Tibial nerve (tissue), 4 donors: ENCODE measurements around the gene STOX2. TPM values are rescaled to one million over a fixed set of nuclear protein-coding genes. Genes with fewer than 3 reads are reported as not detected.

Experiments
- DNase-seq, 2 donors: peaks; one replicate each; pipeline ENCODE4 v3.0.0-alpha.2; 2019; ENCODE audit warnings: low spot score in 2 of 2
- H3K27ac ChIP-seq, 4 donors: fragments of 200-600 bp; sonication (generic) in 3 of 4; one replicate each; pipeline ENCODE4 v1.5.1; 2017 to 2019; ENCODE audit warnings: mild to moderate bottlenecking in 1 of 4
- H3K27me3 ChIP-seq, 2 donors: fragments of 200-600 bp; sonication (generic) in 1 of 2; one replicate each; pipeline versions ENCODE4 v1.5.1 to v1.6.0; 2017 to 2019
- H3K36me3 ChIP-seq, 3 donors: fragments of 200-600 bp; sonication (generic); one replicate each; pipeline ENCODE4 v1.5.1; 2018 to 2019
- H3K4me1 ChIP-seq, 4 donors: fragments of 200-600 bp; sonication (generic) in 3 of 4; one replicate each; pipeline ENCODE4 v1.5.1; 2017 to 2019
- H3K4me3 ChIP-seq, 4 donors: fragments of 200-600 bp; sonication (generic) in 3 of 4; one replicate each; pipeline ENCODE4 v1.5.1; 2017 to 2019; ENCODE audit warnings: mild to moderate bottlenecking in 1 of 4, moderate library complexity in 1 of 4
- H3K9me3 ChIP-seq, 4 donors: fragments of 200-600 bp; sonication (generic) in 3 of 4; one replicate each; pipeline ENCODE4 v1.5.1; 2017 to 2019
- EP300 ChIP-seq, 2 donors: sonication (generic); formaldehyde crosslinking; IDR thresholded peaks; one replicate each; pipeline ENCODE4 v1.6.1; 2017; ENCODE audit warnings: antibody characterized with exemption in 2 of 2, mild to moderate bottlenecking in 1 of 2
- POLR2A ChIP-seq, 2 donors: fragments of 450-650 bp; IDR thresholded peaks; one replicate each; pipeline ENCODE4 v1.6.1; 2017; ENCODE audit warnings: antibody characterized with exemption in 2 of 2, mild to moderate bottlenecking in 2 of 2, moderate library complexity in 2 of 2
- WGBS, 2 donors: methylation state at CpG; one replicate each; pipeline ENCODE4 v1.1.5; 2018; 5-methylcytosine and 5-hydroxymethylcytosine counted together
- total RNA-seq, 4 donors: library from RNA; depleted of rRNA; stranded (reverse); fragments of >200 nt; gene quantifications; one replicate each; pipeline ENCODE4 v1.1.0, GENCODE V29; 2016
- TF ChIP-seq, protein P1 (sequence below), 5 experiments: fragments of 200-600 bp in 3 of 5; fragments of 450-650 bp in 2 of 5; sonication (generic) in 3 of 5; IDR thresholded peaks; one replicate each; pipeline ENCODE4 v1.5.1; 2016 to 2019; ENCODE audit warnings: antibody characterized with exemption in 5 of 5, mild to moderate bottlenecking in 3 of 5, moderate library complexity in 2 of 5

STOX2 gene
- total RNA-seq, 4 donors from 2014 or later = 11.9 to 28.6 (median 17.9) TPM

DNA sequence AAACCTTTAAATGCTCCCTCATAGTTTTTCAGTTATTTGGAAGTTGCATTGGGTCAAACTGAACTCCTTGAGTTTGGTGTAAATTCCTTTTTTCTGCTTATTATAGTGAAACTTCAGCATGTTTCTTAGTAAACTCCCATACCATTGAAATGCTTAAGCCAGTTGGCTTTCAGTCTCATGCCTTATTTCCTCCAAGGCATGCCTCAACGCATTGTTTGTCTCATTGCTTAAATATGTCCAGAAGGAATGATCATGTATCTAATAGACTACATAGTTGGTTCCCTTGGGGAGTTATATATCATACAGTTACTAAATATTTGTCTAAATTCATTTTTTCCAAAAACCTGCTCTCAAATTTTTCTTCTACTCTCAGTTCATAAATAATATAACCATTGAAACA lies 114.0 kb downstream of the STOX2 start:
- TF ChIP-seq, protein P1, sequence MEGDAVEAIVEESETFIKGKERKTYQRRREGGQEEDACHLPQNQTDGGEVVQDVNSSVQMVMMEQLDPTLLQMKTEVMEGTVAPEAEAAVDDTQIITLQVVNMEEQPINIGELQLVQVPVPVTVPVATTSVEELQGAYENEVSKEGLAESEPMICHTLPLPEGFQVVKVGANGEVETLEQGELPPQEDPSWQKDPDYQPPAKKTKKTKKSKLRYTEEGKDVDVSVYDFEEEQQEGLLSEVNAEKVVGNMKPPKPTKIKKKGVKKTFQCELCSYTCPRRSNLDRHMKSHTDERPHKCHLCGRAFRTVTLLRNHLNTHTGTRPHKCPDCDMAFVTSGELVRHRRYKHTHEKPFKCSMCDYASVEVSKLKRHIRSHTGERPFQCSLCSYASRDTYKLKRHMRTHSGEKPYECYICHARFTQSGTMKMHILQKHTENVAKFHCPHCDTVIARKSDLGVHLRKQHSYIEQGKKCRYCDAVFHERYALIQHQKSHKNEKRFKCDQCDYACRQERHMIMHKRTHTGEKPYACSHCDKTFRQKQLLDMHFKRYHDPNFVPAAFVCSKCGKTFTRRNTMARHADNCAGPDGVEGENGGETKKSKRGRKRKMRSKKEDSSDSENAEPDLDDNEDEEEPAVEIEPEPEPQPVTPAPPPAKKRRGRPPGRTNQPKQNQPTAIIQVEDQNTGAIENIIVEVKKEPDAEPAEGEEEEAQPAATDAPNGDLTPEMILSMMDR (IDR thresholded peaks at IDR 0.05) = no peak
- TF ChIP-seq EP300 (IDR thresholded peaks at IDR 0.05) (no peak), POLR2A (IDR thresholded peaks at IDR 0.05) (no peak)
- Histone ChIP-seq H3K36me3 (peaks cover 0 to 10% (median 0%) of the 10 kb centered on the region in 3 donors), H3K9me3 (no peaks in the 10 kb centered on the region), H3K27me3 (no peaks in the 10 kb centered on the region), H3K27ac (no peak overlapping the region), H3K4me3 (no peak overlapping the region), H3K4me1 (no peaks in the 10 kb centered on the region)
- no peak for DNase-seq
- 50 to 58% methylated on average over 1 of the region's 1 CpG for WGBS, 2 donors

DNA sequence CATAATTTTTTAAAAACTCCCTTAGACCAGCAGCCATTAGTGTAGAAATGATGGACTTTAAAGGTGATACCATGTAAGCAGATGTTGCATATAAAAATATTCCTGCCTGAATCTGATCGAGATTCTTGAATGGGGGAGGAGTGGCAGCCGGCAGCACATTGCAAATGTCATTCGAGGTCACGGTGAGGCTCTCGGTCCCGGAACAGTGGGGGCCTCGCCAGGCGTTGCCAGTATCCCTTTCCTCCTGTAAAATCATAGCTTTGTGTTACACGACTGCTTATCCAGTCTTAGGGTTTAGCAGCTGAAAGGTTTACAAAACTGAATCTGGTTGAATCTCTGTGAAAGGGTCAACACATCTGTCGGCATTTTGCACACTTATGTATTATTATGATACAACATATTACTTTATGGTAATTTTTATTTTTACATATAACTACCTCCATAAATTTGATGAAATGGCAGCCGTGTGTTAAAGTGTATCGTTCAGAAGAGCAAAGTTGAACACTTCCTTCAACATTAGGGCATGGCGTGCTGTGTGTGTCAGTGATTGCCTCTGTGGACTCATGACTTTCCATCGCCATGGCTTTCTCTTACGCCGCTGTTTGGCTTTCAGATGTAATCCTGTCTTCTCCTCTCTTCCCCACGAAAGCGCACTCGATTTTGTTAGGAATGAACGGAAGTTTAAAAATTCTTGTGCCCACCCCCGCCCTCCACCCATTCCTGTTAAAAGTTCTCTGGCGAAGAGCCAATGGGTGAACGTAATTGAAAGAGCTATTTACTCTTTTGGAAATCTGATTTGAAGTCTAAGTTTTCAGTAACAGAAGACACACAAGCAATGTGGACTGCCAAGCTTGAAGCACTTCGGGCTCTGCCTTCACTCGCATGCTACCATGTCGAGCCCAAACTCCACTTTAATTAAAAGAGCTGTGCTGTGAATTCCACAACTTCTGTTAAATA lies 114.8 kb downstream of the STOX2 start:
- WGBS, 2 donors = 71 to 73% methylated on average over 26 of the region's 26 CpGs

DNA sequence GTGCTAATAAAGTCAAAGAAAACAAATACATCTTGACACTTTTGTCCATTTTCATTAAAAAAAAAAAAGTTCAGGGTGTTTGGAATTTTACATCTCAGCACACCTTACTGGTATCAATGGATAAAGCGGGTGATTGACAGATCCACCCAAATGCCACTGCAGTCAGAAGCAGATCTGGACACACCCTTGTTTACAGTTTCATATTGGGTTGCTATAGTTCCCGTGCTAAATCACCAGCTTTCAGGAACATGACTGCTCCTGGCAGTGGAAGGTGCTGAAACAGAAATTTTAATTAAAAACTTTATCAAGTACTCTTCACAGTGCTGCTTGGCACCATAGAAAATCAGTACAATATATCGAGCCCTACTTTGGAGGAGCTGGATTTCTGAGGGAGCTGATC lies 116.3 kb downstream of the STOX2 start:
- 79 to 99% methylated on average over 3 of the region's 3 CpGs for WGBS, 2 donors
- no peak overlapping the region for H3K27ac ChIP-seq
- no peak for DNase-seq
- no peaks in the 10 kb centered on the region for H3K4me1 ChIP-seq
- H3K9me3 ChIP-seq = no peaks in the 10 kb centered on the region
- H3K4me3 ChIP-seq = no peak overlapping the region
- no peaks in the 10 kb centered on the region for H3K27me3 ChIP-seq
- TF ChIP-seq EP300 (IDR thresholded peaks at IDR 0.05) (no peak), POLR2A (IDR thresholded peaks at IDR 0.05) (no peak)
- TF ChIP-seq, protein P1 (IDR thresholded peaks at IDR 0.05) = no peak
- H3K36me3 ChIP-seq = peaks cover 0 to 10% (median 0%) of the 10 kb centered on the region in 3 donors

More for the DNA sequence above, 114.8 kb downstream of the STOX2 start:
- no peak for DNase-seq
- no peaks in the 10 kb centered on the region for H3K4me1 ChIP-seq
- TF ChIP-seq POLR2A (IDR thresholded peaks at IDR 0.05) (no peak), EP300 (IDR thresholded peaks at IDR 0.05) (no peak)
- TF ChIP-seq, protein P1 (IDR thresholded peaks at IDR 0.05) = no peak
- peaks cover 0 to 10% (median 0%) of the 10 kb centered on the region in 3 donors for H3K36me3 ChIP-seq
- H3K27me3 ChIP-seq = no peaks in the 10 kb centered on the region
- no peaks in the 10 kb centered on the region for H3K9me3 ChIP-seq
- no peak overlapping the region for H3K4me3 ChIP-seq
- no peak overlapping the region for H3K27ac ChIP-seq

DNA sequence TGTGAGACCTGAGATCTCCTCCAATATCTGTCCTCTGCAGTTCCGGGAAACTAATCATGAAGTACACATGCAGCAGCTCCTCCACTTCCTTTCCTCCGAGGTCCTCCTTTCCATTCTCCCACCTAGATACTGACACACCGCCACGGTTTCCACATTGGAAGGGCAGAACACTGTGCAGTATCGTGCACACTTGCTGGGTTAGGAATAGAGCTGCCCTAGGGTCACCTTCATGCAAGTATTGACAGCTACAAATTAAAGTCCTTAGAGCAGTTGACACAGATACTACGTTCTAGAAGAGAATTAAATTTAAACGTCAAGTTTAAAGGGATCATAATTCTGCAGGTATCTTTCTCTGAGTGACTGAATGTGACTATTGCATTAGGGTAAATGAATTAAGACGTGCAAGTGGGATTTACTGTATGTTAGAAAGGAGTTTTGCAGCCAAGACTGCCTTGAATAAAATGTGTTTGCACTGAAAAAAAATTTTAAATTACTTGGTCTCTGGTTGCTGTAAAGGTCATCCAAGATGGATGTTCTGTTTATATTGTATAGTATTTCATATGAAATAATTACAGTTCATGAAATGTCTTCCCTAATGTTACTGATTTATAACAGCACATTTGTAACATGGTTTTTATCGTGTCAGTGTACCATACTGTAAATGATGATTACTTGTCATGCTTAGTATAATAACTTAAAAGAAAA lies 117.7 kb downstream of the STOX2 start:
- Histone ChIP-seq H3K27me3 (no peaks in the 10 kb centered on the region), H3K27ac (no peak overlapping the region), H3K4me3 (no peak overlapping the region), H3K4me1 (no peaks in the 10 kb centered on the region), H3K9me3 (no peaks in the 10 kb centered on the region), H3K36me3 (peaks cover 0 to 10% (median 0%) of the 10 kb centered on the region in 3 donors)
- no peak for DNase-seq
- 79 to 83% methylated on average over 9 of the region's 9 CpGs for WGBS, 2 donors
- TF ChIP-seq, protein P1 (IDR thresholded peaks at IDR 0.05) = no peak
- no peak for TF ChIP-seq EP300 (IDR thresholded peaks at IDR 0.05)
- TF ChIP-seq POLR2A (IDR thresholded peaks at IDR 0.05) = no peak

DNA sequence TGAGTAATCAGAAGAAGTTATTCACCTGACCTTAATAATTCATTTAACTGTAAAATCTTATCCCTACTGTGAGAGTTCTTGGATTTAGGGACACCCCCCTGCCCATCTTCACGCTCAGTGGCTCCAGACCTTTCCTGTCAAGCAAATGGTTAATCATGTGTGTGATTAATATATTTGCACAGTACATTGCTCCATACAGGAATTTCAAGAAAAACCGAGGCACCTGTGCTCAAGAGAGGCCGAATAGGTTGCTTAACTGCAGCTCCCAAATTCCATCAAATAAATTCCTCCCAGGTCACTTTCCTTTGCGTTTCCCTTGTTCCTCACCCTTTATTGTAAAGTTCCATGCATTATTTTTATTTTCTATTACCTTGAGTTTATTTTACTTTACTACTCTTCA lies 119.5 kb downstream of the STOX2 start:
- DNase-seq = no peak
- H3K36me3 ChIP-seq = no peaks in the 10 kb centered on the region
- no peak overlapping the region for H3K27ac ChIP-seq
- no peaks in the 10 kb centered on the region for H3K4me1 ChIP-seq
- no peaks in the 10 kb centered on the region for H3K9me3 ChIP-seq
- no peak overlapping the region for H3K4me3 ChIP-seq
- 91 to 94% methylated on average over 4 of the region's 4 CpGs for WGBS, 2 donors
- H3K27me3 ChIP-seq = no peaks in the 10 kb centered on the region
- TF ChIP-seq, protein P1 (IDR thresholded peaks at IDR 0.05) = no peak
- TF ChIP-seq POLR2A (IDR thresholded peaks at IDR 0.05) (no peak), EP300 (IDR thresholded peaks at IDR 0.05) (no peak)
